Gastrocnemius medialis (tissue), 4 donors: ENCODE measurements around the gene TMEM51.

Experiments used
- POLR2A ChIP-seq, 2 donors: fragments of 450-650 bp; IDR thresholded peaks; one replicate each; pipeline ENCODE4 v1.6.1; 2017; ENCODE audit warnings: antibody characterized with exemption in 2 of 2, mild to moderate bottlenecking in 2 of 2, moderate library complexity in 2 of 2
- TF ChIP-seq, protein P1 (sequence below), 5 experiments: fragments of 450-650 bp in 3 of 5; fragments of 200-600 bp in 2 of 5; sonication (generic) in 2 of 5; IDR thresholded peaks in 4 of 5; conservative IDR thresholded peaks in 1 of 5; 1 replicate in 4 of 5; 2 replicates in 1 of 5; pipeline ENCODE4 v1.5.1; 2016 to 2019; ENCODE audit warnings: antibody characterized with exemption in 5 of 5, mild to moderate bottlenecking in 3 of 5, moderate library complexity in 3 of 5

DNA sequence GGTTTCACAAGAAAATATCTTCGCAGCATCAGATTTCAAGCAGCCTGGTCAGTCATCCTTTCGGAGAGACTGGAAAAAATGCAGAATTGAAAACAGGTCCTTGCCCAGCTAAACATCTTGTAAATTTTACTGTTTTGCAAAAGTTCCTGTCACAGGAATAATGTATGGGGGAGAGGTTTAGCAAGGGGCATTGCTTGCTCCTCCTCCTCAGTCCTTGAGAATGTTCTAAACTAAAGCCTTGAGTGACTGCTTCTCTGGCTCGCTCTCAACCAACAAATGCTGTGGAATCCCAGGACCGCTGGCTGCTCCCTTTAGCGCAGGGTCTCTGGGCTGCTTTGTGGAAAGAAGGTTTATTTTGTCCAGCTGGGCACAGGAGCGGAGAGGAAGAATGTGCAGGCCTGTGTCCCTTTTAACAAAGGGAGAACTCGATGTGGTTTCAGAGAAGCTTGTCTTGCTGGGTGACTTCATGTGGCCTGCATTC is 59.8 kb downstream of the TMEM51 start:
- no peak for TF ChIP-seq POLR2A (IDR thresholded peaks at IDR 0.05)
- TF ChIP-seq, protein P1, sequence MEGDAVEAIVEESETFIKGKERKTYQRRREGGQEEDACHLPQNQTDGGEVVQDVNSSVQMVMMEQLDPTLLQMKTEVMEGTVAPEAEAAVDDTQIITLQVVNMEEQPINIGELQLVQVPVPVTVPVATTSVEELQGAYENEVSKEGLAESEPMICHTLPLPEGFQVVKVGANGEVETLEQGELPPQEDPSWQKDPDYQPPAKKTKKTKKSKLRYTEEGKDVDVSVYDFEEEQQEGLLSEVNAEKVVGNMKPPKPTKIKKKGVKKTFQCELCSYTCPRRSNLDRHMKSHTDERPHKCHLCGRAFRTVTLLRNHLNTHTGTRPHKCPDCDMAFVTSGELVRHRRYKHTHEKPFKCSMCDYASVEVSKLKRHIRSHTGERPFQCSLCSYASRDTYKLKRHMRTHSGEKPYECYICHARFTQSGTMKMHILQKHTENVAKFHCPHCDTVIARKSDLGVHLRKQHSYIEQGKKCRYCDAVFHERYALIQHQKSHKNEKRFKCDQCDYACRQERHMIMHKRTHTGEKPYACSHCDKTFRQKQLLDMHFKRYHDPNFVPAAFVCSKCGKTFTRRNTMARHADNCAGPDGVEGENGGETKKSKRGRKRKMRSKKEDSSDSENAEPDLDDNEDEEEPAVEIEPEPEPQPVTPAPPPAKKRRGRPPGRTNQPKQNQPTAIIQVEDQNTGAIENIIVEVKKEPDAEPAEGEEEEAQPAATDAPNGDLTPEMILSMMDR (IDR thresholded peaks at IDR 0.05 in 4 of 5, conservative IDR thresholded peaks at IDR 0.05 in 1 of 5) = no peak
